GM12874 (cell line): ENCODE results near the gene EMC9.

Experiments
- CTCF ChIP-seq: IDR thresholded peaks from 2 replicates; pipeline ENCODE4 v1.5.1; 2011; ENCODE audit warnings: low read depth, mild to moderate bottlenecking, control low read depth, low read length, moderate library complexity; ENCODE audit not compliant: insufficient read depth

EMC9 gene

GRCh38 chr14:24151404-24152080 is 10.2 kb upstream of the EMC9 start:
- no peak for TF ChIP-seq CTCF

- TF ChIP-seq CTCF: no peak
Observed at GRCh38 chr14:24150993-24151392, 9.6 kb upstream of the EMC9 start.

- no peak for TF ChIP-seq CTCF
Observed at GRCh38 chr14:24150567-24150966, 9.2 kb upstream of the EMC9 start.

- no peak for TF ChIP-seq CTCF
Observed at GRCh38 chr14:24150061-24150460, 8.7 kb upstream of the EMC9 start.

GRCh38 chr14:24149302-24149969 is 8.0 kb upstream of the EMC9 start:
- TF ChIP-seq CTCF: no peak

GRCh38 chr14:24147761-24148428 is 6.5 kb upstream of the EMC9 start:
- TF ChIP-seq CTCF: no peak

- no peak for TF ChIP-seq CTCF
Observed at GRCh38 chr14:24146978-24147760, 5.8 kb upstream of the EMC9 start, which contains the start of gene RNF31. Gene RNF31 (plus strand): TSS chr14:24147498. CDS start chr14:24147699, 201 bp downstream.
